PC-9 (cell line): ENCODE data around the gene PCK2. TPM values are rescaled to one million over a fixed set of nuclear protein-coding genes. Genes with fewer than 3 reads are reported as not detected.

Source experiments
- BruUV-seq: library from RNA; stranded (reverse); fragments of 400-500 nt; replicated peaks from 2 replicates; lab custom pipeline; 2021; lab: Mats Ljungman, UMichigan
- CTCF ChIA-PET: fragments of 300-600 bp; sonication (Branson Sonifier 250); formaldehyde crosslinking; loops from one replicate; lab custom pipeline; 2022; ENCODE audit warnings: antibody characterized with exemption; lab: Charles Lee
- POLR2A ChIA-PET: fragments of 300-600 bp; sonication (Branson Sonifier 250); formaldehyde crosslinking; loops from one replicate; lab custom pipeline; 2022; ENCODE audit warnings: antibody characterized with exemption; ENCODE audit not compliant: unreplicated experiment; lab: Charles Lee
- DNase-seq, 2 experiments: peaks; one replicate each; pipeline versions ENCODE4 v3.0.0 to v3.0.0-alpha.2; 2015 to 2022; ENCODE audit warnings: mixed read lengths in 1 of 2
- H2AFZ ChIP-seq: fragments of 200-600 bp; sonication (generic); 2 replicates; pipeline ENCODE4 v1.8.1; 2017; ENCODE audit warnings: antibody characterized with exemption
- H3F3A ChIP-seq: fragments of 200-600 bp; sonication (generic); 2 replicates; pipeline ENCODE4 v1.8.1; 2017; ENCODE audit warnings: antibody characterized with exemption, mild to moderate bottlenecking, low read depth; ENCODE audit not compliant: insufficient read depth
- H3K27ac ChIP-seq: fragments of 200-600 bp; sonication (generic); 2 replicates; pipeline ENCODE4 v1.6.1; 2016; ENCODE audit warnings: mixed run types
- H3K27me3 ChIP-seq: fragments of 200-600 bp; sonication (generic); 2 replicates; pipeline ENCODE4 v1.6.1; 2016; ENCODE audit warnings: low read depth, mixed run types; ENCODE audit not compliant: insufficient read depth
- H3K36me3 ChIP-seq: fragments of 200-600 bp; sonication (generic); 2 replicates; pipeline ENCODE4 v1.6.1; 2016; ENCODE audit warnings: low read depth, mixed run types
- H3K4me1 ChIP-seq: fragments of 200-600 bp; sonication (generic); replicated peaks from 2 replicates; pipeline ENCODE4 v1.6.1; 2016; ENCODE audit warnings: mixed run types; ENCODE audit not compliant: insufficient read depth
- H3K4me2 ChIP-seq: fragments of 200-600 bp; sonication (generic); 2 replicates; pipeline ENCODE4 v1.6.1; 2017; ENCODE audit warnings: mixed run types
- H3K4me3 ChIP-seq: fragments of 200-600 bp; sonication (generic); 2 replicates; pipeline ENCODE4 v1.6.1; 2016; ENCODE audit warnings: mixed run types
- H3K79me2 ChIP-seq: fragments of 200-600 bp; sonication (generic); 2 replicates; pipeline ENCODE4 v1.6.1; 2017; ENCODE audit warnings: low read depth, mixed run types
- H3K9me2 ChIP-seq: fragments of 200-600 bp; sonication (generic); 2 replicates; pipeline ENCODE4 v1.8.1; 2017; ENCODE audit warnings: mild to moderate bottlenecking; ENCODE audit not compliant: insufficient read depth
- H3K9me3 ChIP-seq: fragments of 200-600 bp; sonication (generic); 2 replicates; pipeline ENCODE4 v1.8.1; 2016; ENCODE audit warnings: low read depth; ENCODE audit not compliant: insufficient read depth
- H4K20me1 ChIP-seq: fragments of 200-600 bp; sonication (generic); 2 replicates; pipeline ENCODE4 v1.8.1; 2017; ENCODE audit not compliant: insufficient read depth
- EZH2 ChIP-seq: fragments of 200-600 bp; sonication (generic); IDR thresholded peaks from 2 replicates; pipeline ENCODE4 v1.8.0; 2017; ENCODE audit warnings: antibody characterized with exemption, low read depth
- intact Hi-C: fragments of 100-400 bp; cut with micrococcal nuclease; formaldehyde crosslinking; loops from one replicate; pipeline ENCODE4 v1.10.0; 2022; ENCODE audit not compliant: unreplicated experiment
- total RNA-seq: library from RNA; stranded (reverse); gene quantifications from 2 replicates; pipeline ENCODE4 v1.2.3, GENCODE V29; 2021
- TF ChIP-seq, protein P1 (sequence below): fragments of 200-600 bp; sonication (generic); conservative IDR thresholded peaks from 2 replicates; pipeline ENCODE4 v1.6.1; 2017; ENCODE audit warnings: mixed run types, antibody characterized with exemption, mild to moderate bottlenecking, moderate library complexity

PCK2 gene
- total RNA-seq, 1 experiment from 2014 or later = 77.4 TPM

- DNase-seq = no peak
- H4K20me1 ChIP-seq = no peaks in the 10 kb centered on the region
- peaks cover 13% of the 10 kb centered on the region for H3K79me2 ChIP-seq
- no peaks in the 10 kb centered on the region for H3K9me3 ChIP-seq
- POLR2A ChIA-PET = no interaction called here
- H3K4me2 ChIP-seq = peak overlapping the region; percentile 97
- H3K27ac ChIP-seq = no peak overlapping the region
- no peaks in the 10 kb centered on the region for H3K27me3 ChIP-seq
- H3K4me3 ChIP-seq = peak overlapping the region; percentile 69
- no TSS peak for BruUV-seq
- no peaks in the 10 kb centered on the region for H3K9me2 ChIP-seq
- CTCF ChIA-PET = interaction anchor here (0.7 kb wide), 1 partner anchor 21 kb away, joined by 3 read pairs; no protein-coding TSS in a partner anchor
- H2AFZ ChIP-seq = no peak overlapping the region
- peaks cover 11% of the 10 kb centered on the region for H3K4me1 ChIP-seq
- TF ChIP-seq EZH2 = no peak
- TF ChIP-seq, protein P1, sequence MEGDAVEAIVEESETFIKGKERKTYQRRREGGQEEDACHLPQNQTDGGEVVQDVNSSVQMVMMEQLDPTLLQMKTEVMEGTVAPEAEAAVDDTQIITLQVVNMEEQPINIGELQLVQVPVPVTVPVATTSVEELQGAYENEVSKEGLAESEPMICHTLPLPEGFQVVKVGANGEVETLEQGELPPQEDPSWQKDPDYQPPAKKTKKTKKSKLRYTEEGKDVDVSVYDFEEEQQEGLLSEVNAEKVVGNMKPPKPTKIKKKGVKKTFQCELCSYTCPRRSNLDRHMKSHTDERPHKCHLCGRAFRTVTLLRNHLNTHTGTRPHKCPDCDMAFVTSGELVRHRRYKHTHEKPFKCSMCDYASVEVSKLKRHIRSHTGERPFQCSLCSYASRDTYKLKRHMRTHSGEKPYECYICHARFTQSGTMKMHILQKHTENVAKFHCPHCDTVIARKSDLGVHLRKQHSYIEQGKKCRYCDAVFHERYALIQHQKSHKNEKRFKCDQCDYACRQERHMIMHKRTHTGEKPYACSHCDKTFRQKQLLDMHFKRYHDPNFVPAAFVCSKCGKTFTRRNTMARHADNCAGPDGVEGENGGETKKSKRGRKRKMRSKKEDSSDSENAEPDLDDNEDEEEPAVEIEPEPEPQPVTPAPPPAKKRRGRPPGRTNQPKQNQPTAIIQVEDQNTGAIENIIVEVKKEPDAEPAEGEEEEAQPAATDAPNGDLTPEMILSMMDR = no peak
- peaks cover 8% of the 10 kb centered on the region; the same call in 1 of the 2 replicates for H3K36me3 ChIP-seq
- intact Hi-C loops = no loop called here
- H3F3A ChIP-seq = peaks cover 12% of the 10 kb centered on the region; the same call in 1 of the 2 replicates
Measured at GRCh38 chr14:24116128-24116814, 22.2 kb downstream of the PCK2 start.

GRCh38 chr14:24117179-24117578 lies 23.1 kb downstream of the PCK2 start:
- no TSS peak for BruUV-seq
- H3K9me3 ChIP-seq = no peaks in the 10 kb centered on the region
- ChIA-PET POLR2A (no interaction called here), CTCF (interaction anchor here (0.5 kb wide), 1 partner anchor 506 kb away, joined by 14 read pairs; no protein-coding TSS in a partner anchor)
- no peak overlapping the region for H3K4me2 ChIP-seq
- TF ChIP-seq EZH2 = no peak
- TF ChIP-seq, protein P1 = no peak
- no peaks in the 10 kb centered on the region for H4K20me1 ChIP-seq
- no peak overlapping the region for H3K27ac ChIP-seq
- intact Hi-C loops = no loop called here
- no peaks in the 10 kb centered on the region for H3K27me3 ChIP-seq
- H3K9me2 ChIP-seq = no peaks in the 10 kb centered on the region
- peaks cover 12% of the 10 kb centered on the region; the same call in 1 of the 2 replicates for H3F3A ChIP-seq
- peaks cover 8% of the 10 kb centered on the region; the same call in 1 of the 2 replicates for H3K36me3 ChIP-seq
- no peak for DNase-seq
- no peak overlapping the region for H3K4me3 ChIP-seq
- H2AFZ ChIP-seq = no peak overlapping the region
- peaks cover 13% of the 10 kb centered on the region for H3K79me2 ChIP-seq
- H3K4me1 ChIP-seq = peaks cover 11% of the 10 kb centered on the region

GRCh38 chr14:24119691-24120090 lies 25.6 kb downstream of the PCK2 start:
- Histone ChIP-seq H3K27ac (no peak overlapping the region), H3K27me3 (no peaks in the 10 kb centered on the region), H2AFZ (no peak overlapping the region), H3K4me1 (peaks cover 11% of the 10 kb centered on the region), H3K79me2 (peaks cover 13% of the 10 kb centered on the region), H3K9me2 (no peaks in the 10 kb centered on the region), H4K20me1 (no peaks in the 10 kb centered on the region), H3K4me3 (no peak overlapping the region), H3K4me2 (no peak overlapping the region), H3F3A (no peaks in the 10 kb centered on the region), H3K36me3 (peaks cover 8% of the 10 kb centered on the region; the same call in 1 of the 2 replicates), H3K9me3 (no peaks in the 10 kb centered on the region)
- POLR2A ChIA-PET = no interaction called here
- CTCF ChIA-PET = no interaction called here
- no TSS peak for BruUV-seq
- no peak for DNase-seq
- TF ChIP-seq, protein P1 = no peak
- no peak for TF ChIP-seq EZH2
- intact Hi-C loops = no loop called here
